Effector CD4-positive, alpha-beta T cell (primary cell): Measurements from ENCODE around the gene GPAT3.

Source experiments
- DNase-seq: peaks from one replicate; pipeline ENCODE4 v3.0.0-alpha.2; 2020

The GPAT3 gene

DNA sequence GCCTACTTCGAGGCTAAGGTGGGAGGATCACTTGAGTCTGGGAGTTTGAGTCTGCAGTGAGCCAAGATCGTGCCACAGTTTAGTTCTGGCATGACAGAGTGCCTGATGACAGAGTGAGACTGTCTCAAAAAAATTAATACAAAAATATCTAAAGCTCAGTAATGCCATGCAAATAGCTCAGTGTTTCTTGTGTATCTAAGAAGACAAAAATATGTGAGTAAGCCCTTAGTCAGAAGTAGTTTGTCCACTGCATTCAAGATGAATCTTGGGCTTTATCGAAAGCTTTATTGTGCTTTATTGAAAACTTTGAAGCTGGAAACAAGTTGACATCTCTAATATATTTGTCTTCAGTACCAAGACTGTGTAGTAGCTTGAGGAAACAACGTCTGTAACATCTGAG lies 115.9 kb downstream of the GPAT3 start:
- DNase-seq = no peak
